HG02852 (cell line): ENCODE results near the gene KRTAP12-4.
"Not testable (repeated sequence)": the region's sequence is repeated elsewhere in the genome, so short reads cannot be mapped to it uniquely, and the experiment has no call there.

Experiments used
- ATAC-seq: cut with Tn5 transposase; IDR thresholded peaks from one replicate; pipeline ENCODE4 v1.9.1; 2021; ENCODE audit warnings: mild to moderate bottlenecking, moderate library complexity; ENCODE audit not compliant: unreplicated experiment

The KRTAP12-4 gene

GRCh38 chr21:44637018-44637850 lies 17.2 kb downstream of the KRTAP12-4 start, which contains the start of gene KRTAP10-10:
KRTAP10-10 (plus strand) TSS chr21:44637356; CDS start chr21:44637418, 62 bp downstream.
- ATAC-seq = no peak

- no peak for ATAC-seq
Observed at GRCh38 chr21:44636209-44637017, 18.0 kb downstream of the KRTAP12-4 start.

DNA sequence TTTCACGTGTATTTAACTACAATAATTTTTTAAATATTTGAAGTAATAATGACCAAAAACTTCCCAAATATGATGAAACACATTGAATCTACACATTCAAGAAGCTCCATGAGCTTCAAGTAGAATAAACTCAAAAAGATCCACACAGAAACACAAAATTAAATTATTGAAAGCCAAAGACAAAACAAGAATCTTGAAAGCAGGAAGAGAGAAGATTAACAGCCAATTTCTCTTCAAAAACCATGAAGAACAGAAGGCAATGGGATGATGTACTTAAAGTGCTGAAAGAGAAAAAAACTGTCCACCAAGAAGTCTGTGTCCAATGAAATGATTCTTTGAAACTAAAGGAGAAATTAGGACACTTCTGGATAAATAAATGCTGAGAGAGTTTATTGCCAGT lies 22.4 kb downstream of the KRTAP12-4 start:
- no peak for ATAC-seq

DNA sequence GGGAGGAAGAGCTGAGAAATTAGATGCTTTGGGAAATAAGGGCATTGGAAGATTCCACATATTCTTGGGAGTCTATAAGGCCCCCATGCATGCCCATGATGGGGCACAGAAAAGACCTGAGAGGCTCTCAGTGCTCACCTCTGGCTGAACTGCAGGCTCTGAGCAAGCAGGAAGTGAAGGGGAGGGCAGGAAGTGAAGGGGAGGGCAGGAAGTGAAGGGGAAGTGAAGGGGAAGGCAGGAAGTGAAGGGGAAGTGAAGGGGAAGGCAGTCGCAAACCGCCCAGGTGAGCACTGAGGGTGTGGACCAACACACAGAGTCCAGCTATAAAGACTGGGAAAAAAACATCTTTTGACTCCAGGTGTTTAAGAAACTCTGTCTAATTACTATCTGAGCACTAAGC lies 24.0 kb downstream of the KRTAP12-4 start:
- no peak for ATAC-seq

DNA sequence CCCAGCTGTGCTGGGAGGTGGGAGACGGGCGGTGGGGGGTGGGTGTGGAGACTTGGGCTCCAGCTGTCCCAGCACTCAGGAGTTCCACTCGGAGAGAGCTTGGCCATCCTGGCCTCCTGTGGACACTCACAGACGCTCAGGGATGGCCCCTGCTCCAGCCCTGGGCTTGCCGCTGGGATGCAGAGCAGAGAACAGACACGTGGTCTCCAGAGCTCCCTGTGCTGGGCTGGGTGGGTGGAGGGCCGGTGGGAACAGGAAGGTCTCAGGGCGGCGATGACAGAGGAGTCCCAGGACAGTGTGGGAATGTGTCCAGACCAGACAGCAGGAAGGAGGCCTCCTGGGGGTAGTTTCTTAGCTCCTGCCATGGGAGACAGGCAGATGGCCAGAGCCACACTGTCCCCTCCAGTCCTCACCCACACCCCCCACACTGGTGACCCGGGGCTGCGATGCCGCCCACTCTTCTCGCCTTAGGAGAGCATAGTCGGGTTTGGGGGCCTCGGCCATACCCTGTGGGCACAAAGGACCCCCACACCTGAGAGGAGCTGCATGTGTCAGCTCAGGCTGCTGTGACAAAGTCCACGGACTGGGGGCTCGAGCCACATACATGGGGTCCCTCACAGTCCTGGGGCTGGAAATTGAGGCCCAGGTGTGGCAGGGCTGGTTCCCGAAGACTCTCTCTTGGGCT lies 25.6 kb downstream of the KRTAP12-4 start:
- no peak for ATAC-seq

GRCh38 chr21:44627831-44628233 lies 26.6 kb downstream of the KRTAP12-4 start:
- not testable (repeated sequence) for ATAC-seq

DNA sequence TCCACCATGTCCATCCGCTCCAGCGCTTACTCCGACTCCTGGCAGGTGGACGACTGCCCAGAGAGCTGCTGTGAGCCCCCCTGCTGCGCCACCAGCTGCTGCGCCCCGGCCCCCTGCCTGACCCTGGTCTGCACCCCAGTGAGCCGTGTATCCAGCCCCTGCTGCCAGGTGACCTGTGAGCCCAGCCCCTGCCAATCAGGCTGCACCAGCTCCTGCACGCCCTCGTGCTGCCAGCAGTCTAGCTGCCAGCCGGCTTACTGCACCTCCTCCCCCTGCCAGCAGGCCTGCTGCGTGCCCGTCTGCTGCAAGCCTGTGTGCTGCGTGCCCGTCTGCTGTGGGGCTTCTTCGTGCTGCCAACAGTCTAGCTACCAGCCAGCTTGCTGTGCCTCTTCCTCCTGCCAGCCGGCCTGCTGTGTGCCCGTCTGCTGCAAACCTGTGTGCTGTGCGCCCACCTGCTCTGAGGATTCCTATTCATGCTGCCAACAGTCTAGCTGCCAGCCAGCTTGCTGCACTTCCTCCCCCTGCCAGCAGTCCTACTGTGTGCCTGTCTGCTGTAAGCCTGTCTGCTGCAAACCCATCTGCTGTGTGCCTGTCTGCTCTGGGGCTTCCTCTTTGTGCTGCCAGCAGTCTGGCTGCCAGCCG lies 27.2 kb downstream of the KRTAP12-4 start:
- ATAC-seq = not testable (repeated sequence)

DNA sequence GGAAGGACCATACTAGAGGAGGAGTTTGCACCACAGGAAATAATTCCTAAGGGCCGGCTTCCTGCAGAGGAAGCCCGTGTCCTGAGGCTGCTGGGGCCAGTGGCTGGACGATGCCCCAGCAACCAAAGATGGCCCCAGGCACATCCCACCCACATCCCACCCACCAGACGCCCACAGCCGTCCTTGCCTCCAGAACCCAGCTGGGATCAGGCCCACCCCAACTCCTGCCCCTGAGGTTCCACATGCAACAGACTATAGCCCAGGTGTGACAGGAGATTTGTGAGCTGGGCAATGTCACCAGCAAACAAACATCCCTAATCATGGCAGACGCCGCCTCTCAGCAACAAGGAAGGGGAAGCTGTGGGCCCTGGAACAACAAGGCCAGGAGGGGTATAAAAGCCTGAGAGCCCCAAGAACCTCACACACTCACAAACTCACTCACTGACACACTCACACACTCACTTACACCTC lies 27.8 kb downstream of the KRTAP12-4 start, which contains the start of gene KRTAP10-9:
KRTAP10-9 (plus strand) TSS at position 421 of the 471 bp plus-strand sequence. CDS start 79 bp downstream, outside the sequence.
- ATAC-seq = no peak

DNA sequence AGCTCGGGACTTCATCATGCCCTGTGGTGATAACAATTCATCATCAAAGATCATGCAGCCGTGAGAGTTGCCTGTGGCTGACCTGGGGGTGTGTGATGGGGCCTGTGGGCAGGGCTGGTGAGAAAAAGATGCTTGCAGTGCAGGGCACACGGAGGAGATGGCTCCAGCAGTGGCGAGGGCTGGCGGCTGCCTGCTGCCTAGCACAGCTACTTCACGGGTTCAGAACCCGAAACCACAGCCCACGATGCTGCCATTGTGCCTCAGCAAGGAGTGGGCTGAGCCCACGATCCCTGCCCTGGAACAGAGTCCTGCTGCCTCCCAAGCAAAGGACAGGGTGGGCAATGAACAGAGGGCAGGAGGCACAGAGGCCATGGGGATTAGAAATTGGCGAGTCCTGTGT lies 28.2 kb downstream of the KRTAP12-4 start:
- ATAC-seq = no peak

DNA sequence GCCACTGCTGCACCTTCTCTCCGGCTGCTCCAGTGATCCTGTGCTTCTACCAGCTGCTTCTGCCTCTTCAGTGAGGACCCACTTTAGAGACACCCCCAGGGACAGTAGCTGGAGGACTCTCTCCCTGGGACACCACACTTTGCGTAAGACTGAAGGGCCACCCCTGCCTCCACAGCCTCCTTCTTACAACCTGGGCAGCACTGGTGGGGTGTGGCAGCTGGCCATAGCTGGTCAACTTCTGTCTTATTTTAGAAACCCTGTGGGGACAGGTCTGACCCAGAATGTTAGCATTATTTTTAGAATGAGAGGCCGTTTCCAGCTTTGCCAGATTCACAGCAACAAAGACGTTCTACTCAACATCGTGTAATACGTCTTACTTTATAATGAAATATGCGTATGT lies 28.7 kb downstream of the KRTAP12-4 start:
- no peak for ATAC-seq

GRCh38 chr21:44623575-44623974 lies 30.9 kb downstream of the KRTAP12-4 start:
- no peak for ATAC-seq

- no peak for ATAC-seq
Observed at GRCh38 chr21:44619886-44620285, 34.6 kb downstream of the KRTAP12-4 start.

- no peak for ATAC-seq
Observed at GRCh38 chr21:44618909-44619308, 35.5 kb downstream of the KRTAP12-4 start.

GRCh38 chr21:44618504-44618903 lies 36.0 kb downstream of the KRTAP12-4 start:
- ATAC-seq = no peak

GRCh38 chr21:44617071-44617501 lies 37.4 kb downstream of the KRTAP12-4 start:
- no peak for ATAC-seq

DNA sequence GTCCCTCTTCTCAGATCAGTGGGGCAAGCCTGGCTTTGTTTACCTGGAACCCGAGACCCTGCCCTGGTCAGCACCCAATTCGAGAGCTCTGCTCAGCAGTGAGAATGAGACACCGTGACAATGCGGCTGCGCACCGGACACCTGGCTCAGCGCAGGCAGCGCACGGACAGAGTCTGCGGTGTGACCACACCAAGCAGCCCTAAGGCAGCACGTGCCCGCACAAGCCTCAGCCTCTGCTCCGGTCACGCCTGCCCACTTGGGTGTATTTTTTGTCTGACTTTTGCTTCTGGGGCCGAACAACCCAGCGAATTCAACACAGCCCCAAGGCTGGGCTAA lies 37.9 kb downstream of the KRTAP12-4 start:
- no peak for ATAC-seq

- no peak for ATAC-seq
Observed at GRCh38 chr21:44615911-44616590, 38.4 kb downstream of the KRTAP12-4 start.

GRCh38 chr21:44615466-44615865 lies 39.0 kb downstream of the KRTAP12-4 start:
- ATAC-seq = no peak

DNA sequence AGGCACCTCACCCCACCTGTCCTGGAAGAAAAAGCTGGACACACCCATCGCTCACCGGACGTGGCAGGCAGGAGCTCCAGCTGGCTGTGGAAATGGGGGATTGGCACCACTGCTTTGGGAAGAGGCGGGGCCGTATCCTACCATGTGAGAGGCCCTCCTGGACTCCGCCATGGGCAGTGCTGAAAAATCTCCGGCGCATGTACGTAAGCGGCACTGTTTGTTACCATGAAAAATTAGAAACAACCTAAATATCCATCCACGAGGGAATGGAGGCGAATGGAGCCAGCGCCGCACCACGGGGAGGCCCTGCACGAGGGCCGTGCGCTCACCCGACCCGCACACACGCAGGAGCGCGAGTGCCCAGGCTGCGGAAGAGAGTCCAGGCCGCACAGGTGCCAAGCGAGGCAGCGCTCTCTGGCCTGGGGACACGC lies 39.5 kb downstream of the KRTAP12-4 start:
- ATAC-seq = no peak

- no peak for ATAC-seq
Observed at GRCh38 chr21:44614161-44614631, 40.3 kb downstream of the KRTAP12-4 start.
